Activated naive CD8-positive, alpha-beta T cell treated with anti-CD3 and anti-CD28 coated beads, Interleukin-2, amount 50 U/mL, for 16 hours (primary cell): Measurements from ENCODE around the gene MED13L.
"Not testable (repeated sequence)": the region's sequence is repeated elsewhere in the genome, so short reads cannot be mapped to it uniquely, and the experiment has no call there.

Experiments
- DNase-seq: peaks from one replicate; pipeline ENCODE4 v3.0.0-alpha.2; 2020; ENCODE audit warnings: low read depth, low spot score

Gene MED13L

DNA sequence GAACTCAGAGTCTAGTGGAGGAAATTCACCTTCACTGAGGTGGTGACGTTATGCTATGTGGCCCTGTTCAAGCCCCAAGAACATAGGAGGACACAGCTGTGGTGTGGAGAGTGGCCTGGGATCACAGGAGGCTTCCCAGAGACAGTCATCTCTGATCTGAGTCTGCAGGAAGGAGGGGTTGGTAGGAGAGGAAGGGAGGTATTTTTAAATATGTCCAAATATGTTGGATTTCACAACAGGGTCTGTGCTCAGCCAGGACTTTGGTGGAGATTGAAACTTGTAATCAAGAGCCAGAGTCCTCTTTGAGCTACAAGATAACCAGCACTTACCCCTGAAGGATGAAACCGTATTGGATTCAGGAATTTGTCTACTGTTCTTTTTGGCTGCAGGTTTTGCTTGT is 26.4 kb upstream of the MED13L start:
- DNase-seq, result no peak

DNA sequence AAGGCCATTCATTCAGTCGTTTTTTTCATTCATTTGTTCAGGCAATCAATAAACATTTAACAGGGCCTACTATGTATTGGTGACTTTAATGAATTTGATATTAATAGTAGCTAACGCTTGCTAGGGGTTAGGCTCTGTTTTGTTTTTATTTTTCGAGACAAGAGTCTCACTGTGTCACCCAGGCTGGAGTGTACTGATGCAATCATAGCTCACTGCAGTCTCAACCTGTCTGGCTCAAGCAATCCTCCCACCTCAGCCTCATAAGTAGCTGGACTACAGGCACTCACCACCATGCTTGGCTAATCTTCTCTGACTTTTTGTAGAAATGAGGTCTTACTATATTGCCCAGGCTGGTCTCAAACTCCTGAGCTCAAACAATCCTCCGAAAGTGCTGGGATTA is 25.6 kb upstream of the MED13L start:
- no peak for DNase-seq

DNA sequence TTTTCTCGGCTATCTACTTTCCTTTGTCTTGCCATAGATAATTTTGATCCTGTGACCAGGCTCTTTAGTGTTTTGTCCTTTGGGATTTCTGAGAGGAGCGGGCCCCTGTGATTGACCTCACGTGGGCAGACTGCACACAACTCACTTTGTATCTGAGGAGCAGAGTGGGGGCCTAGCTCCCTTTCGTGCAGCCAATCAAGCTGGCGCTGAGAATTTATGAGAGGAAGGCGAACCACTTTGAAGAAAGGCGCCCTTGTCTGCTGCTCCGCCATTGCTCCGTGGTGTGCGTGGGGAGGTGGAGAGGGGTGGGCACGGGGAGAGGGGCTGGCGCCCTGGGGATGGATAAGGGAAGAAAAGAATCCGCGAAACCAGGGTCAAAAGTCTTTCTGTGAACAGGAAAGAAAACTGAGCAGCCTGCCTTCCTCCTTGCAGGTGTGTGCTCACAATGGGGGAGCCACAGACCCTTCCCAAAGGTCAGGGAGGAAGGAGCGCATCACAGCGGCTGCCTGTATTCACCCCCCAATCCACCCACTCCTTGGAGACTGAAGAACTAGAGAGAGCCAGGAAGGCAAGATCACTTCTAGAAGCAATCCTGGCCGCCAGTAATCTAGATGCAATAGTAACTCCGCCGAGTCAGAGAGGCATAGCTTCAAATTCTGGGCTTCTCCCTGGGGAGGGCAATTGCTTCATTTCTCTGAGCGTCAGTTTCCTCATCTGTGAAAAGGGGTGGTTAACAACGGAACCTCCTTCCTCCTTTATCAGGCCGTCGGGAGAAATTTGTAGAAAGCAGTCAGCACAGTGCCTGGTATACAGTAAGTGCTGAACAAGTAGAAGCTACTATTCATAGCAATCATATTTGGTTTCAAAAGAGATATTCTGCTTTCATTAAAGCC is 24.9 kb upstream of the MED13L start:
- DNase-seq, result no peak

DNA sequence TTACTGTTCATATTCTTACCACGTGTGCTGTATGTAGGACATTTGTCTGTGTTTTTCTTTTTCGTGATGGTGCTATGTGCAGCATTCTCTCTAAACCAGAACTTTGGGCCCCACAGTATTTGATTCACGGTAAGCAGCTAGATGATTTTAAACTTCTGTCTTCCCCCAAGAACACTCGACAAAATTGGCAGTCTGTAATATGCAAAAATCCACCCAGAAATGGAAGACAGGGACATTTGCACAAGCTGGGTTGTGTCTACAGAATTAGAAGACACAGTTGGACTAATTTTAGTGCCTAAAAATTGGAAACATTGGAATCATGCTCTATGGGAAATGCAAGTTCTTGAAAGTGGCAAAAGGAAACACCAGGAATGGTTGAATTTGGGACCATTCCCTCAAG is 24.1 kb upstream of the MED13L start:
- DNase-seq, result no peak

DNA sequence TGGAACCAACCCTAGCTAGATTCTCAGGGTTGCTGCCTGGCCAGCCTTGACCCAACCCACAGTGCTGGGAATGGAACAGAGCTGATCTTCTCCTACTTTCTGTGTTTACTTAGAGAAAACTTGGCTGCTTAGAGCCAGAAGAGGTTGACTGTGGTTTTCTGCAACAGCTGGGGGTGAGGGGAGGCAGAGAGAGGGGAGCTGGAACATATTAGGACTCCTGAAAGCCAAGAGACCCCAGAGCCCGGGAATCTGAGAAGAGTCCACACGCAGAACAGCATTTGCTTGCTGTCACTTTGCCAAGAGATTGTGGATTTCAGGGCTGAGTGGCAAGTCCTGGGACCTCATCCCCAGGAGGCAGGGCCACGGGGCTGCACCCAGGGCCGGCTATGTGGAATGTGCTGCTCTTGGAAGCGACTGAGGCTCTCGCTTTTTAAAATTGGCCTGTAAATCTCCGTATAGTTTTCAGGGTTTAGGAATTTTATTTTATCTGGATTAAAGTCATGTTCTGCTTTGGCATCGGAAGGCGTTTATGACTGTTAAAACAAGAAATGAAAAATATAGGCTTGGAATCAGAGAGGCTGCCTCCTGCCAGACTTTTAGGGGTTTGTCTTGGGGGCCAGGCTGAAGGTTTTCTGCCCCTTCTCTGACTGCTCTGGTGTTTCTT is 22.3 kb upstream of the MED13L start:
- no peak for DNase-seq

DNA sequence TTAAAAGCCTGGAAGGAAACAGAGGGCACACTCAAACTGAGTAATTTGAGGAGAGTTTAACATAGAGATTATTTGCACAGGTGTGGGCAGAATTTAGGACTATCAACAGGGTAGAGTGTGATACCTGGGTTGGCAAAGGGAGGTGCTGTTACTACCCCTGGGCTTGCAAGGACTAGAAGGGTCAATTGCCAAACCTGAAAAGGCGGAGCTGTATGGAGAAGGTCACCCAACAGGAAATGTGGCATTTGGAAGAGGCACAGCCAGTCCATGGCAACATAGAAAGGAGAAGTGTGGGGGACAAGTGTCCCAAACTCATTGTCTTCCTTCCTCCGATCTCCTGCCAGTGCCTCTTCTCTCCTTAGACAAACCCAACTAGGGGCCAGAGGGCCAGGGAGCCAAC is 21.6 kb upstream of the MED13L start:
- DNase-seq, result no peak

DNA sequence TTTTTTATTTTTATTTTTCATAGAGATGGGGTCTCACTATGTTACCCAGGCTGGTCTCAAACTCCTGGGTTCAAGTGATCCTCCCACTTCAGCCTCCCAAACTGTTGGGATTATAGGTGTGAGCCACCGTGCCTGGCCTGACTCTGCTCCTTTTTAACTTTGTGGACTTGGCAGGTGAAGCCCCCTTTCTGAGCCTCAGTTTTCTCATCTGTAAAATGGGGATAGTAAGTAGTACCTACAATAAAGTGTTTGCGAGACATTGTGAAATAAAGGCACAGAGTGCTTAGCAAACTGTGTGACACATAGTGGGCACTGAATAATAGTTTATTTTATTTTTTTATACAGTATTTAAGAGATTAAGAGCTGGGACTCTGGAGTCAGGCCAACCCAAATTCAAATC is 21.1 kb upstream of the MED13L start:
- DNase-seq, result no peak

DNA sequence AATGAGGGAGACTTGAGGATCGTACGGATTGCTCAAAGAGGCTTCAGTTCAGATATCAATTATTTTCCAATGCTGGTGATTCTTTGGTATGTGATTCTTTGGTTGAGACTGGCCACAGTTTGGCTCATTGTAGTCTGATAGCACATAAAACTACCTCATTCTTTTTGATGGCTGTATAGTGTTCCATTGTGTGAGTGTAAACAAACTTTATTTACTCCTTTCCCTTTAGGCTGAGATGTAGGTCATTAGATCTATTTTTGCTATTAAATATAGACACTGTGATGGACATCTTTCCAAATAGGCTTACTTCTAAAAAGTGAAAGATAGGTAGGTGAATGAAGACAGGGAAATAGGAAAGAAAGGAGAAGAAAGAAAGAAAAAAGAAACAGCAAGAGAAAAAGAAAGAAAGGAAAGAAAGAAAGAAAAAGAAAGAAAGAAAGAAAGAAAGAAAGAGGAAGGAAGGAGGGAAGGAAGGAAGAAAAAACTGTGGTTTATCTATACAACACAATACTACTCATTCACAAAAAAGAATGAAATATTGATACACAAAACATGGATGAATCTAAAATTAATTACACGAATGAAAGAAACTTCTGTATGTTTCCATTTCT is 19.8 kb upstream of the MED13L start:
- no peak for DNase-seq

DNA sequence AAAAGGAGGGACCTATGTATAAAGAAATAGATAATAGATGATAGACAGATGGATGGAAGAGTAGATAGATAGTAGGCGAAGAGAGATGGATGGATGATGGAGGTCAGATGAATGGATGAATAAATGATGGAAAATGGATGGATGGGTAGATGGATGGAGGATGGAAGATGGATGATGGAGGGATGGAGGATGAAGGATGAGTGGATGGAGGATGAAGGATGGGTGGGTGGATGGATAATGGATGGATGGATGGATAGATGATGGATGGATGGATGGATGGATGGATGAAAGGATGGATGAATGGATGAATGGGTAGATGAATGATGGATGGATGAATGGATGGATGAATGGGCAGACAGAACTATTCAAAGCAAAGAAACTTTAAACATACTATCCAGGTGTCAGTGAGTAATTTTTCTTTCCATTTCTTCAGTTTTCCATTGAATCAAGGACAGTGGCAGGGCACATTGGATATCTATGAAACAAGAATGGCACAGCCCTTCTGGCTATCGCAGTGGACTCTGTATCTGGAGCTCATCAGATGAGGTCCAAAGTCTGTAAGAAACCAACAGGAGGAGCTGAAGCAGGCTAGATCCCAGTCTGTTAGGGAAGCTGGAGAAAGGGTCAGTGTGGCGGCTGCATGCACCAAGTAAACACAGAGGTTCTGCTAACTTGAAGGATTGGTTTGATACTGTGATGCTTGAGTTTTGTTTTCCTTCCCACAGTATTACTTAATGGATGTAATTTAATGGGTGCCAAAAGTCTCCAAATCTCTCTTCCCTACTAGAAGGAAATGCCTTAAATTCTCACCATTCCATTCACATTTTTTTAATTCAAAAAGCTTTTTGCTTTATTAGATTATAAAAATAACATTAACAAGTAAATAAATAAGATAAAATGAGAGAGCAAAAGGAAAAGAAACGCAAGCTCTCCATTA is 18.1 kb upstream of the MED13L start:
- DNase-seq, result no peak

DNA sequence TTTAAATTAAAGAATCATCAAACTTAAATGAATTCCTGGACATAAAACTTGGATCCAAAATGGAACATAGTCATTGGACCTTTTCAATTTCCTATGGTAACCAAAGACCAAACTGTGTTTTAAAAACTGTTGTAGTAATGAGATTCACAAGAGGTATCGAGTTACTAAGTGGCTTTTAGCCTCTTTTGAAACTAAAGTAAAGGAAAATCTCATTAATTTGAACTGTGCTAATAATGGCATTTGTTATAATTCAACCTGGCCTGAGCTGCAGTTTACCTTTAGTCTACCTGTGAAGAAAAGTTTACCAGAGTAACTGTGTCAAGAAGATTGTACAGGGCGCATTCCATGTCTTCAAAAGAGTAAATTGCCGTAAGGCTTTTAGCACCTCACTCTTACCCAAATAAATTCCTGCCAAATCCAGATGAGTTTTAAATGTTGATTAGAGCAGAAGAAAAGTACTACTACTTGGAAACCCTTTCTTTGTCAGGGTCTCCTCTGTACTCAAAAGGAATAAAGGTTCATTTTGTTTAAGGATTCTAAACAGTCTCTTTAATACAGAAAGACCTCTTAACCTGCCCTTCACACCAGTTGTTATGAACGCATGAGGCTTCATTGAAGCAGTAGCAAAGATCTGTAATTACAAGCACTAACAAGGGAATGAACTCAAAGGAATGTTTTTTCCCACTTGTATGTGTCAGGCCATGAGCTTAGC is 17.1 kb upstream of the MED13L start:
- DNase-seq, result no peak

DNA sequence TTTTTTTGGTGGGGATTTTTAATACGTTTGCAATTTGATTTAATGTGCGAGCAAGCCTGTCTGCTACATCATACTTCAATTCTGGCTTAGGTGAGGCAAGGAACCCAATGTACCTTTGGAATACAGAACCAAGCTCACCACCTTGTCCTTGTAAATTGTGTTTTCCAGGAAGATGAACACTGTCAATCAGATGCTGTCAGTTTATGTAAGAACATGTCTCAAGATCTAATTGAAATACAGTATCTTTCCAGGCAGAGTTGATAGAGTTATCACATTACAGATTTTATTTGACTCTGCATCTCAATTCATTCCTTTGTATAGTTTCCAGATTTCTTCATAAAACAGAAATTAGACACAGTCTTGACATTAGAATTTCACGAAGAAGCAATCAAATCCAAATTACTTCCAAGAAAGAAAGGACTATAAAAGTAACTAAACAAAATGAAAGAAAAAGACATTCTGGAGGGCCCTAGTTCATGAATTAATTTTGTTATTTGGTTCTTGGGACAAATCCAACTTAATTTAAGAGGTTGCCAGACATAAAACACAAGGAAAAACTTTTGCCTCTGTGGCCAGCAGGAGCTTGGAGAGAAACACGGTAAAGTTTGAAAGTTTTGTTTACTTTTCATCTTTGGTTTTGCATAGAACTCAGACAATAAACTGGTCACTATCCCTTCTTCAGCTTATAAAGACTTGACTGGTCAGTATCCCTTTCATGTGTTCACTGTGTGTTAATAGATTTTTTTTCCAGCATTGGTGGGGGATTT is 16.4 kb upstream of the MED13L start:
- DNase-seq, result no peak

DNA sequence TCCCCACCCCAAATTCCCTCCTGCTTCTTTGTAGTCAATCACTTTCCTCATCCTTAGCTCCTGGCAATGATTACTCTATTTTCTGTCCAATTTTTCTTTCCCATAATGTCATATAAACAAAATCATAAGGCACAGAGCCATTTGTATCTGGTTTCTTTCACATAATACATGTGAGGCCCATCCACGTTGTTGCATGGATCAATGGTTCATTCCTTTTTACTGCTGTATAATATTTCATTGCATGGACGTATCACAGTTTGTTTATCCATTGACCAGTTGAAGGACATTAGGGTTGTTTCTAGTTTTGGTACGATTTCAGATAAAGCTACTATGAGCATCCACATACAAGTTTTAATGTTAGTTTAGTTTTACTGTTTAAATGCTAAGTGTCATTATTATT is 13.7 kb upstream of the MED13L start:
- DNase-seq, result no peak

DNA sequence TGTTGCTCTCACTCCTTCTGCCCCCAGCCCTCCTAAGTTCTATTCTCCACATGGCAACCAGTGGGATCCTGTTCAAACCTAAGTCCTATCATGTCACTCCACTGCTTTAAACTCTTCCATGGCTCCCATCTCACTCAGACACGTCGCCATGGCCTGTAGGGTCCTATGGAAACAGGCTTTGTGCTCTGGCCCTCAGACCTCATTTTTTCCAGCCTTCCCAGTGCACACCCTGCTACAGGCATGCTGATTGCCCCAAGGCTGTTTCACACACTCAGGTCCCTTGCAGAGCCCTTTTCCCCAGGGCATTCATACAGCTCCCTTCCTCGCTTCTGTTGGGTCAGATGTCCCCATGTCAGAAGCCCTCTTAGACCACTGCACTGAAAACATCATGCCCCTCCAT is 11.2 kb upstream of the MED13L start:
- no peak for DNase-seq

DNA sequence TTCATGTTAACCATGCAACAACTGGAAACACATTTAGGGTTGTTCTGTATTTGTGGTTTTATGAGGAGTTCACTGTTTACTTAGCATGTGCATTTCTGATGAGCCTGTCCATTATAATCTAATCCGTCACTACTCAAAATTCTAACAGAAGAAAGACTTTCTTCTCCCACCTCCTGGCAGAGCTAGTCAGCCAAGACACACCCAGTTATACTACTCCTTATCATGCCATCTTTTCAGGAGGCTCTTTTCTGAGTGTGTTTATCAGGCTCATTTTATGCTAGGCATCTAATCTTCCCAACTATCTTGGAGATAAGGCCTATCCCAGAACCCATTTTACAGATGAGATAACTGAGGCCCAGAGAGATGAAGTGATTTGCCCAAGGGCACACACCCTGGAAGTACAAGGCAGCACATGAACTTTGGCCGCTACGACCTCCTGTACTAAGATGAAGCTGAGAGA is 10.4 kb upstream of the MED13L start:
- no peak for DNase-seq

DNA sequence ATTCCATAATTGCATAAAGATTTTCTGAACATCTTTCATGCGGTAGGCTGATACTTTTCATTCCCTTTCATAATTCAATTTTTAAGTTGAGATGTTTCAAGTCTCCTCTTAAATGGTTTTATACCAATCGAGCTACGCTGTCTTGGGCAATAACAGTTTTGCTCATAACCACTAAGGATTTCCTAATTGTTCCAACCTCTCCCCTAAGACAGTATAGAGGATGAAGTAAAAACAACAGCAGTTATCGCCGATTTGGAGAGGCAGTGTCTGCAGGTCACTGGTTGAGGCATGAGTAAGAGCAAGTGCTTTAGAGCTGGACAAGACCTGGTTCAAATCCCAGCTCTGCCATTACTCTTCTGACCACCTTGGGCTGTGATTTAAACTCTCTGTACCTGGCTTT is 6.9 kb upstream of the MED13L start:
- no peak for DNase-seq

DNA sequence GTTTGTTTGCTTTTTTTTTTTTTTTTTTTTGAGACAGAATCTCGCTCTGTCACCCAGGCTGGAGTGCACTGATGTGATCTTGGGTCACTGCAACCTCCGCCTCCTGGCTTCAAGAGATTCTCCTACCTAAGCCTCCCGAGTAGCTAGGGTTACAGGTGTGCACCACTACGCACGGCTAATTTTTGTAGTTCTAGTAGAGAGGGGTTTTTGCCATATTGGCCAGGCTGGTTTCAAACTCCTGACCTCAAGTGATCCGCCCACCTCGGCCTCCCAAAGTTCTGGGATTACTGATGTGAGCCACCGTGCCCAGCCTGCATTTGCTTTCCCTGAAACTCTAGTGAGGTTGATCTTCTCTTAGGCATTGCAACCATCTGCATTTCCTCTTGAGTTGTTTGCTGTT is 6.4 kb upstream of the MED13L start:
- not testable (repeated sequence) for DNase-seq

DNA sequence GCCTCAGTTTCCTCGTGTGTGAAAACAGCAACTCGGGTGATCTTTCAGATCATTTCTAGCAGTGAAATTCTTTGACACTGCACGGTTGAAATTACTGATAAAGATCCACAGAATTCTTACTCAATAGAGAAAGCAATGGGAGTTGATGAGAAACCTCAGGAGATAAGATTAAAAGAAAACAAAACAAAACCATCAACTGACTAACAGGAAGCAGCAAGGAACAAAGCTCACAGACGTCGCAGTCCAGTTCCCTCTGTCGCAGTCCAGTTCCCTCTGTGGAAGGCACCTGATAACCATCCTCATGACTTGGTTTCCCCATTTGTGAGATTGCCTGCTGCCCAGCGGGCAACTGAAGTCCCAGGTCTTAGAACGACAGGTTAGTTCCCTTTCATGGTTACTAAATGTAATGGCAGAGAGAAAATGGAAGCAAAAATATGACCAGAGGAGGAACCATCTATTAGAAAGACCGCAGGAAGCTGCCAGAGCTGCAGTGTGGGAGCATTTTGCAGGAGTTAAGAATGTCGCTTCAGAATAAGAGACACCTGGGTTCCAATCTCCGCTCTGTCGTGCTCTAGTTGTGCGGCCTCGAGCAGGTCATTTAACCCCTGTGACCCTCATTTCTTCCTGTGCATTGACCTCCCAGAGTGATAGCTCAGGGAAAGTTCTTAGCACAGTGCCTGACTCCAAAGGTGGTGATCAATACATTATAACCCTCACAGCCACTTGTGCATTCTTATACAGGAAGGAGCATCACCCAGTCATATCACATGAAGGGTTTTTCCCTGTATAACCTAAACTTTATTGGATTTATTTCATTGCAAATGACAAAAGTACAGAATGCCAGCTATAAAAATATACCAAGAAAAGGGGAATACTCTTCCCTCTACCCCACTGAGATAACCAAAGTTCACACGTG is 5.1 kb upstream of the MED13L start:
- DNase-seq, result no peak

DNA sequence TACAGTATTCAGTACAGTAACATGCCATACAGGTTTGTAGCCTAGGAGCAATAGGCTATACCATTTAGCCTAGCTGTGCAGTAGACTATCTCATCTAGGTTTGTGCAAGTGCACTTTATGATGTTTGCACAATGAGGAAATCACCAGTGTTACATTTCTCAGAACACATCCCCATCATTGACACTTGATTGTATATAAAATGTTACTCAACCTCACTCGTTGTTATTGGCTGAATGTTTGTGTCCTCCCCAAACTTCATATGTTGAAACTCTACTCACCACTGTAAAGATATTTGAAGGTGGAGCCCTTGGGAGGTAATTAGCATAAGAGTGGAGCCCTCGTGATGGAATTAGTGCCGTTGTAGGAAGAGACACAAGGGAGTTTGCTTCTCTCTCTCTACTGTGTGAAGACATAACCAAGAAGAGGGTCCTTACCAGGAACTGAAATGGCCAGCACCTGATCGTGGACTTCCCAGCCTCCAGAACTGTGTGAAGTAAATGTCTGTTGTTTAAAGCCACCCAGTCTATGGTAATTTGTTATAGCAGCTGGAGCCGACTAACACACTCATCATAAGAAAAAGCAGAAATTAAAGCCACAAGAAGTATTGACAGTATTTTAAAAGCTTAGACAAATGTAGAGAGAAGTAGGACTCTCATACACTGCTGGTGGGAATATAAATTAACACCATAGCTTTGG is 3.2 kb upstream of the MED13L start:
- DNase-seq, result no peak

DNA sequence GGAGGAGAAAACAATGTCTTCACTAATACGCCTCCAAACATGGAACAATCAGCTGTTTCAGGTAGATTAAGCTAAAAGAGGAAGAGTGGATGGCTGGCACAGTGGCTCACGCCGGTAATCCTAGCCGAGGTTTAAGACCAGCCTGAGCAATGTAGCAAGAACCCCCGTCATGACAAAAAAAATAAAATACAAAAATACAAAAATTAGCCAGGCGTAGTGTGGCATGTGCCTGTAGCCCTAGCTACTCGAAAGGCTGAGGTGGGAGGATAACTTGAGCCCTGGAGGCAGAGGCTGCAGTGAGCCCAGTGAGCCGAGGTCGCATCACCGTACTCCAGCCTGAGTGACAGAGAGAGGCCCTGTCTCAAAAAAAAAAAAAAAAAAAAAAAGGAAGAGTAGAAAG is 1.2 kb upstream of the MED13L start:
- DNase-seq, result no peak
